Fibroblast of lung (primary cell): ENCODE results near the gene SORL1-AS1.

ENCODE experiments used
- DNase-seq, 2 donors: peaks; one replicate each; pipeline versions ENCODE4 v3.0.0 to v3.0.0-alpha.2; 2010; ENCODE audit warnings: low read depth in 2 of 2
- H2AFZ ChIP-seq: 2 replicates; pipeline ENCODE4 v1.5.1; 2012; ENCODE audit warnings: low read length, control low read depth, inconsistent platforms
- H3K27ac ChIP-seq: 2 replicates; pipeline ENCODE4 v1.5.1; 2011; ENCODE audit warnings: low read length, control low read depth; ENCODE audit not compliant: insufficient read depth
- H3K27me3 ChIP-seq: 2 replicates; pipeline ENCODE4 v1.5.1; 2011; ENCODE audit warnings: mild to moderate bottlenecking, low read length; ENCODE audit not compliant: control insufficient read depth, insufficient read depth
- H3K36me3 ChIP-seq: 2 replicates; pipeline ENCODE4 v1.5.1; 2011; ENCODE audit warnings: low read length; ENCODE audit not compliant: control insufficient read depth, insufficient read depth
- H3K4me1 ChIP-seq: 2 replicates; pipeline ENCODE4 v1.5.1; 2011; ENCODE audit warnings: low read length; ENCODE audit not compliant: control insufficient read depth, insufficient read depth; ENCODE audit errors: extremely low read depth
- H3K4me2 ChIP-seq: 2 replicates; pipeline ENCODE4 v1.5.1; 2011; ENCODE audit warnings: low read length, control low read depth; ENCODE audit not compliant: insufficient read depth; ENCODE audit errors: extremely low read depth
- H3K4me3 ChIP-seq, 4 experiments: fragments of 200-600 bp in 1 of 4; sonication (generic) in 1 of 4; replicated peaks in 1 of 4; 2 replicates each; pipeline ENCODE4 v1.5.1; 2011 to 2016; ENCODE audit warnings: low read length in 4 of 4, low read depth in 3 of 4, mild to moderate bottlenecking in 3 of 4, control low read depth in 2 of 4, inconsistent platforms in 1 of 4, mixed read lengths in 1 of 4; ENCODE audit not compliant: insufficient read depth in 1 of 4; ENCODE audit errors: control extremely low read depth in 1 of 4
- H3K79me2 ChIP-seq: 2 replicates; pipeline ENCODE4 v1.5.1; 2012; ENCODE audit warnings: mild to moderate bottlenecking, low read length, inconsistent platforms; ENCODE audit not compliant: control insufficient read depth, insufficient read depth
- H3K9ac ChIP-seq: 2 replicates; pipeline ENCODE4 v1.5.1; 2011; ENCODE audit warnings: mild to moderate bottlenecking, low read length, control low read depth; ENCODE audit not compliant: insufficient read depth
- H3K9me3 ChIP-seq: 2 replicates; pipeline ENCODE4 v1.5.1; 2012; ENCODE audit warnings: low read depth, low read length; ENCODE audit not compliant: control insufficient read depth, insufficient read depth
- H4K20me1 ChIP-seq: 2 replicates; pipeline ENCODE4 v1.5.1; 2011; ENCODE audit warnings: low read length; ENCODE audit not compliant: control insufficient read depth, insufficient read depth; ENCODE audit errors: extremely low read depth
- CTCF ChIP-seq, 2 donors: IDR thresholded peaks in 1 of 2; conservative IDR thresholded peaks in 1 of 2; 1 replicate in 1 of 2; 2 replicates in 1 of 2; pipeline ENCODE4 v1.5.1; 2011 to 2012; ENCODE audit warnings: low read length in 2 of 2, control low read depth in 1 of 2, inconsistent platforms in 1 of 2, low read depth in 1 of 2, mild to moderate bottlenecking in 1 of 2
- EZH2 ChIP-seq: IDR thresholded peaks from 2 replicates; pipeline ENCODE4 v1.5.1; 2012; ENCODE audit warnings: low read length, control low read depth, mild to moderate bottlenecking; ENCODE audit errors: missing control alignments

SORL1-AS1 gene

DNA sequence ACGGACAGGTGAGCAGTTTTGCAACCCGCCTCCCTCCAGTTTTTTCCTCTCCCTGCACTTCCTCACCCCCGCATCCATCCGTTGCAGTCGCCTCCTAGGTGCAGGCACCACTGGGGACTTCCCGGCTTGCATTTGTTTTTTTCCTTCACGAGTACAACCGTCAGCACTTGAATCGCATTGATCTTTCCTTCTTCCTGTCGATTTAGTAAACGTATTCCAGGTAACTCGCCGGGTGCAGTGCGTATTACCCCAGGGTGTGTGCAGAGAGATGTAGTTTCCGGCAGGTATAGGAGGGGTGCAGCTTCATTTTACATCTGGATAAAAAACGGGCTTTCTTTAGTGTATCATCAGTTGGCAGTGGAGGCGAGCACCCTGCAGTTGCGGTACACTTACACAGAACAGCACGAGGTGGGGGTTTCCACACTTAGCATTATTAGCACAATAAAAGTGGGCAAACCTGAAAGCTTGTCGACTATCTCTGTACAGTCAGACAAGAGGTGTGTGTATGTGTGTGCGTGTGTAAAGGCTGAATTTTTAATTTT is at the start of gene SORL1-AS1:
Gene SORL1-AS1, minus strand, starts transcription at position 359 of the 542 bp plus-strand sequence.
- no peak for DNase-seq
- peaks cover 19% of the 10 kb centered on the region for H3K27me3 ChIP-seq
- H2AFZ ChIP-seq = peak within 1 kb of the TSS; percentile 60
- peak within 1 kb of the TSS; percentile 97 for H3K4me2 ChIP-seq
- H3K4me1 ChIP-seq = no peaks in the 10 kb centered on the region
- H3K79me2 ChIP-seq = no peaks in the 10 kb centered on the region
- H3K9ac ChIP-seq = peak within 1 kb of the TSS; percentile 50
- no peaks in the 10 kb centered on the region for H3K36me3 ChIP-seq
- H3K9me3 ChIP-seq = no peaks in the 10 kb centered on the region
- peak within 1 kb of the TSS; percentile 48 to 72 (median 65) for H3K4me3 ChIP-seq
- TF ChIP-seq EZH2 = no peak
- no peak for TF ChIP-seq CTCF (conservative IDR thresholded peaks at IDR 0.05 in 1 of 2, IDR thresholded peaks at IDR 0.05 in 1 of 2; ENCODE audit: low read depth in 1 of 2, low read length in 2 of 2)
- no peak within 1 kb of the TSS for H3K27ac ChIP-seq
- H4K20me1 ChIP-seq = no peaks in the 10 kb centered on the region

- Histone ChIP-seq H3K9me3 (no peaks in the 10 kb centered on the region), H3K9ac (no peak overlapping the region), H4K20me1 (no peaks in the 10 kb centered on the region), H2AFZ (no peak overlapping the region), H3K4me2 (no peak overlapping the region), H3K27ac (no peak overlapping the region), H3K79me2 (no peaks in the 10 kb centered on the region), H3K4me1 (no peaks in the 10 kb centered on the region), H3K36me3 (no peaks in the 10 kb centered on the region), H3K4me3 (no peak overlapping the region), H3K27me3 (no peaks in the 10 kb centered on the region)
- DNase-seq = no peak
- TF ChIP-seq CTCF (conservative IDR thresholded peaks at IDR 0.05 in 1 of 2, IDR thresholded peaks at IDR 0.05 in 1 of 2; ENCODE audit: low read depth in 1 of 2, low read length in 2 of 2) (no peak), EZH2 (no peak)
Measured at GRCh38 chr11:121500717-121501116, 48.0 kb upstream of the SORL1-AS1 start.

DNA sequence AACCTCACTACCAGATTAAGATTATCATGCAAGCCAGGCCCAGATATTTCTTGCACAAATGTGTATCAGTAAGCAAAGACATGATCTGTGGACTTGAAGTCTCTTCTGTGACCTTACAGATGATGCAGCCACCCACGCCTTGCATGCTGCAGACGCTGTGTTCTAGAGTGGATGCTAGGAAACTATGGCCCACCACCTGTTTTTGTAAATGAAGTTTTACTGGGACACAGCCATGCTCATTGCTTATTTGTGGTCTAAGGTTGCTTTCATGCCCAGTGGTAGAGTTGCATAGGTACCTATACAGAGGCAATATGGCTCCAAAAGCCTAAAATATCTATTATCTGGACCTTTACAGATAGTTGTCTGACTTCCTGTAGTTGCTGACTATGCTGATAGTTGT is 47.5 kb upstream of the SORL1-AS1 start:
- Histone ChIP-seq H3K79me2 (no peaks in the 10 kb centered on the region), H3K36me3 (no peaks in the 10 kb centered on the region), H3K9me3 (no peaks in the 10 kb centered on the region), H3K4me1 (no peaks in the 10 kb centered on the region), H2AFZ (no peak overlapping the region), H3K4me3 (no peak overlapping the region), H3K4me2 (no peak overlapping the region), H3K27ac (no peak overlapping the region), H3K9ac (no peak overlapping the region), H3K27me3 (no peaks in the 10 kb centered on the region), H4K20me1 (no peaks in the 10 kb centered on the region)
- TF ChIP-seq EZH2 (no peak), CTCF (conservative IDR thresholded peaks at IDR 0.05 in 1 of 2, IDR thresholded peaks at IDR 0.05 in 1 of 2; ENCODE audit: low read depth in 1 of 2, low read length in 2 of 2) (no peak)
- DNase-seq = no peak
